Chondrocyte (in vitro differentiated cells): ENCODE results near the gene PTPRN2. TPM values are rescaled to one million over a fixed set of nuclear protein-coding genes. Genes with fewer than 3 reads are reported as not detected.

Source experiments
- DNase-seq: peaks from one replicate; pipeline ENCODE4 v3.0.0; 2021; ENCODE audit warnings: mixed read lengths, low spot score
- H3K27ac Mint-ChIP-seq: one replicate; pipeline ENCODE4 v1.8.0; 2021; ENCODE audit warnings: mild to moderate bottlenecking, moderate library complexity, mixed read lengths; ENCODE audit not compliant: unreplicated experiment
- H3K27me3 Mint-ChIP-seq: 2 replicates; pipeline ENCODE4 v1.8.0; 2021; ENCODE audit warnings: low read depth, mixed read lengths
- H3K36me3 Mint-ChIP-seq: 2 replicates; pipeline ENCODE4 v1.8.0; 2021; ENCODE audit warnings: low read depth, mixed read lengths
- H3K4me1 Mint-ChIP-seq: 2 replicates; pipeline ENCODE4 v1.8.0; 2021; ENCODE audit warnings: low read depth, mild to moderate bottlenecking, mixed read lengths
- H3K4me3 Mint-ChIP-seq: one replicate; pipeline ENCODE4 v1.8.0; 2021; ENCODE audit warnings: mild to moderate bottlenecking, moderate library complexity, mixed read lengths; ENCODE audit not compliant: unreplicated experiment
- H3K9me3 Mint-ChIP-seq: 2 replicates; pipeline ENCODE4 v1.8.0; 2021; ENCODE audit warnings: low read depth, mixed read lengths
- CTCF ChIP-seq: fragments of 200-600 bp; sonication (generic); IDR thresholded peaks from 2 replicates; pipeline ENCODE4 v1.5.0; 2021; ENCODE audit warnings: antibody characterized with exemption, mild to moderate bottlenecking, moderate library complexity
- total RNA-seq: library from RNA; stranded (reverse); gene quantifications from 3 replicates; pipeline ENCODE4 v1.2.1, GENCODE V29; 2021

PTPRN2 gene
- total RNA-seq, 1 donor from 2014 or later, result 0.30 TPM

- DNase-seq, result no peak
- no peaks in the 10 kb centered on the region for H3K4me1 Mint-ChIP-seq
- peaks cover 7% of the 10 kb centered on the region for H3K9me3 Mint-ChIP-seq
- H3K36me3 Mint-ChIP-seq, result no peaks in the 10 kb centered on the region
- peaks cover 3% of the 10 kb centered on the region for H3K27me3 Mint-ChIP-seq
- H3K27ac Mint-ChIP-seq, result no peak overlapping the region
- no peak overlapping the region for H3K4me3 Mint-ChIP-seq
- TF ChIP-seq CTCF, result no peak
These were observed 557.1 kb downstream of the PTPRN2 start for GRCh38 chr7:158030566-158030965.

- Mint-ChIP-seq H3K4me3 (no peak overlapping the region), H3K27ac (no peak overlapping the region), H3K36me3 (no peaks in the 10 kb centered on the region), H3K4me1 (no peaks in the 10 kb centered on the region), H3K9me3 (peaks cover 7% of the 10 kb centered on the region), H3K27me3 (peaks cover 3% of the 10 kb centered on the region)
- TF ChIP-seq CTCF, result no peak
- no peak for DNase-seq
These were observed 557.6 kb downstream of the PTPRN2 start for GRCh38 chr7:158030071-158030470.

GRCh38 chr7:158029509-158029908 is 558.1 kb downstream of the PTPRN2 start:
- DNase-seq, result no peak
- H3K9me3 Mint-ChIP-seq, result peaks cover 7% of the 10 kb centered on the region
- peaks cover 3% of the 10 kb centered on the region for H3K27me3 Mint-ChIP-seq
- H3K27ac Mint-ChIP-seq, result no peak overlapping the region
- H3K4me1 Mint-ChIP-seq, result no peaks in the 10 kb centered on the region
- no peak for TF ChIP-seq CTCF
- H3K4me3 Mint-ChIP-seq, result no peak overlapping the region
- H3K36me3 Mint-ChIP-seq, result no peaks in the 10 kb centered on the region

- DNase-seq, result no peak
- H3K4me3 Mint-ChIP-seq, result no peak overlapping the region
- H3K9me3 Mint-ChIP-seq, result peaks cover 7% of the 10 kb centered on the region
- no peaks in the 10 kb centered on the region for H3K36me3 Mint-ChIP-seq
- TF ChIP-seq CTCF, result no peak
- H3K27me3 Mint-ChIP-seq, result peaks cover 3% of the 10 kb centered on the region
- no peaks in the 10 kb centered on the region for H3K4me1 Mint-ChIP-seq
- H3K27ac Mint-ChIP-seq, result no peak overlapping the region
These were observed 558.7 kb downstream of the PTPRN2 start for GRCh38 chr7:158028971-158029370.

- Mint-ChIP-seq H3K36me3 (no peaks in the 10 kb centered on the region), H3K4me3 (no peak overlapping the region), H3K4me1 (no peaks in the 10 kb centered on the region), H3K27ac (no peak overlapping the region), H3K27me3 (peaks cover 3% of the 10 kb centered on the region), H3K9me3 (peaks cover 7% of the 10 kb centered on the region)
- TF ChIP-seq CTCF, result no peak
- DNase-seq, result no peak
These were observed 559.2 kb downstream of the PTPRN2 start for GRCh38 chr7:158028290-158028941.
